ENCODE results near the gene TALDO1. TPM values are rescaled to one million over a fixed set of nuclear protein-coding genes. Genes with fewer than 3 reads are reported as not detected.

TALDO1 gene
- total RNA-seq, 1 experiment from 2014 or later, result 314 TPM

GRCh38 chr11:765025-765801 lies 17.9 kb downstream of the TALDO1 start (continued):
- TF ChIP-seq ARID4B (CRISPR knock-in tag; IDR thresholded peaks at IDR 0.05; ENCODE audit: borderline replicate concordance) (no peak), PRRX2 (CRISPR knock-in tag; IDR thresholded peaks at IDR 0.05) (0 out of 2 replicates have a peak, but pooled peaks have one; percentile 54), ZNF512 (CRISPR knock-in tag; IDR thresholded peaks at IDR 0.05; ENCODE audit: borderline replicate concordance) (no peak), HMGXB4 (CRISPR knock-in tag; IDR thresholded peaks at IDR 0.05) (0 out of 2 replicates have a peak, but pooled peaks have one; percentile 15)

- TF ChIP-seq ZNF317 (CRISPR knock-in tag; IDR thresholded peaks at IDR 0.05; ENCODE audit: borderline replicate concordance, low read depth), result no peak
- no peak for TF ChIP-seq ZNF396 (CRISPR knock-in tag; IDR thresholded peaks at IDR 0.05; ENCODE audit: borderline replicate concordance)
- TF ChIP-seq ZNF232 (CRISPR knock-in tag; IDR thresholded peaks at IDR 0.05), result no peak
- no peak for TF ChIP-seq HMGA2 (CRISPR knock-in tag; IDR thresholded peaks at IDR 0.05)
- no peak for TF ChIP-seq JUN (CRISPR knock-in tag; IDR thresholded peaks at IDR 0.05)
- TF ChIP-seq ATF6 (CRISPR knock-in tag; IDR thresholded peaks at IDR 0.05), result no peak
- TF ChIP-seq AFF4 (CRISPR knock-in tag; IDR thresholded peaks at IDR 0.05; ENCODE audit: borderline replicate concordance), result no peak
- no peak for TF ChIP-seq PRRX2 (CRISPR knock-in tag; IDR thresholded peaks at IDR 0.05)
- no peak for TF ChIP-seq ZNF512 (CRISPR knock-in tag; IDR thresholded peaks at IDR 0.05; ENCODE audit: borderline replicate concordance)
- TF ChIP-seq RELA (CRISPR knock-in tag; IDR thresholded peaks at IDR 0.05; ENCODE audit: borderline replicate concordance), result no peak
- TF ChIP-seq CBFB (CRISPR knock-in tag; IDR thresholded peaks at IDR 0.05; ENCODE audit: low read depth), result no peak
- peaks cover 12% of the 10 kb centered on the region for H3K4me1 Mint-ChIP-seq
- DNase-seq (ENCODE audit: low spot score) (no peak), ATAC-seq (no peak)
- CTCF ChIA-PET, result interaction anchor here (0.6 to 7.1 kb wide), 8 partner anchors 10 to 212 kb away, joined by 3 to 94 read pairs (median 4); no protein-coding TSS in a partner anchor
- H3K27me3 Mint-ChIP-seq (ENCODE audit: low read depth), result no peaks in the 10 kb centered on the region
- H3K36me3 Mint-ChIP-seq, result peaks cover 41% of the 10 kb centered on the region
- H3K27ac Mint-ChIP-seq, result no peak overlapping the region
- no peaks in the 10 kb centered on the region for H3K9me3 Mint-ChIP-seq
- POLR2A ChIA-PET, result no interaction called here
- no peak overlapping the region for H3K4me3 Mint-ChIP-seq
These were observed 18.5 kb downstream of the TALDO1 start for GRCh38 chr11:765802-766091.

Measured in WTC11 (cell line).